RWPE2 (cell line): ENCODE measurements around the gene MAB21L3.

Experiments
- ATAC-seq: fragments of 200-7000 bp; cut with Tn5 transposase; 3 replicates; pipeline ENCODE4 v1.9.1; 2021; ENCODE audit warnings: low read depth
- DNase-seq: peaks from one replicate; pipeline ENCODE4 v3.0.0-alpha.2; 2020; ENCODE audit warnings: low spot score
- H3K27ac ChIP-seq: fragments of 450-650 bp; 2 replicates; pipeline ENCODE4 v1.5.1; 2017; ENCODE audit warnings: mild to moderate bottlenecking; ENCODE audit not compliant: poor library complexity, severe bottlenecking
- H3K27me3 ChIP-seq: fragments of 250-450 bp; sonication (Bioruptor Pico); 2 replicates; pipeline ENCODE4 v1.5.1; 2021; ENCODE audit warnings: mild to moderate bottlenecking, moderate library complexity; ENCODE audit not compliant: insufficient read depth, poor library complexity, severe bottlenecking
- H3K36me3 ChIP-seq: fragments of 250-450 bp; sonication (Bioruptor Pico); 2 replicates; pipeline ENCODE4 v1.5.1; 2020; ENCODE audit warnings: low read depth, mild to moderate bottlenecking, moderate library complexity
- H3K4me1 ChIP-seq: fragments of 250-450 bp; sonication (Bioruptor Pico); 2 replicates; pipeline ENCODE4 v1.5.1; 2021; ENCODE audit warnings: mild to moderate bottlenecking, moderate library complexity; ENCODE audit not compliant: insufficient read depth, poor library complexity, severe bottlenecking
- H3K4me3 ChIP-seq: fragments of 250-450 bp; sonication (Bioruptor Pico); 2 replicates; pipeline ENCODE4 v1.5.1; 2021; ENCODE audit warnings: mild to moderate bottlenecking, moderate library complexity; ENCODE audit not compliant: severe bottlenecking
- H3K9me3 ChIP-seq: fragments of 250-450 bp; sonication (Bioruptor Pico); 2 replicates; pipeline ENCODE4 v1.5.1; 2021; ENCODE audit warnings: mild to moderate bottlenecking, moderate library complexity; ENCODE audit not compliant: severe bottlenecking
- CTCF ChIP-seq: fragments of 450-650 bp; IDR thresholded peaks from one replicate; pipeline ENCODE4 v1.5.1; 2017; ENCODE audit warnings: mild to moderate bottlenecking, moderate library complexity; ENCODE audit not compliant: poor library complexity, severe bottlenecking

MAB21L3 gene

GRCh38 chr1:116172666-116173065 is 61.5 kb downstream of the MAB21L3 start:
- TF ChIP-seq CTCF = no peak
- Histone ChIP-seq H3K9me3 (no peaks in the 10 kb centered on the region), H3K27ac (no peak overlapping the region), H3K36me3 (no peaks in the 10 kb centered on the region), H3K4me3 (no peak overlapping the region), H3K27me3 (no peaks in the 10 kb centered on the region), H3K4me1 (no peaks in the 10 kb centered on the region)
- DNase-seq (no peak), ATAC-seq (no peak)

- no peak for DNase-seq
- H3K4me1 ChIP-seq = no peaks in the 10 kb centered on the region
Observed at GRCh38 chr1:116175611-116176010, 64.4 kb downstream of the MAB21L3 start.

GRCh38 chr1:116176306-116176789 is 65.1 kb downstream of the MAB21L3 start:
- H3K27ac ChIP-seq = no peak overlapping the region
- TF ChIP-seq CTCF = no peak
- no peaks in the 10 kb centered on the region for H3K4me1 ChIP-seq

More at GRCh38 chr1:116175611-116176010, 64.4 kb downstream of the MAB21L3 start:
- TF ChIP-seq CTCF = no peak
- Histone ChIP-seq H3K27me3 (no peaks in the 10 kb centered on the region), H3K27ac (no peak overlapping the region), H3K9me3 (no peaks in the 10 kb centered on the region), H3K36me3 (no peaks in the 10 kb centered on the region), H3K4me3 (no peak overlapping the region)
- ATAC-seq = no peak

GRCh38 chr1:116177861-116178260 is 66.7 kb downstream of the MAB21L3 start:
- H3K4me1 ChIP-seq = no peaks in the 10 kb centered on the region
- TF ChIP-seq CTCF = no peak

More at GRCh38 chr1:116176306-116176789, 65.1 kb downstream of the MAB21L3 start:
- ATAC-seq (no peak), DNase-seq (no peak)
- Histone ChIP-seq H3K9me3 (no peaks in the 10 kb centered on the region), H3K4me3 (no peak overlapping the region), H3K36me3 (no peaks in the 10 kb centered on the region), H3K27me3 (no peaks in the 10 kb centered on the region)

GRCh38 chr1:116178837-116179236 is 67.6 kb downstream of the MAB21L3 start:
- no peak for TF ChIP-seq CTCF
- Histone ChIP-seq H3K27ac (no peak overlapping the region), H3K36me3 (no peaks in the 10 kb centered on the region), H3K4me1 (no peaks in the 10 kb centered on the region), H3K27me3 (no peaks in the 10 kb centered on the region), H3K4me3 (no peak overlapping the region), H3K9me3 (no peaks in the 10 kb centered on the region)
- ATAC-seq = no peak
- no peak for DNase-seq

More at GRCh38 chr1:116177861-116178260, 66.7 kb downstream of the MAB21L3 start:
- DNase-seq = no peak
- ATAC-seq = no peak
- H3K9me3 ChIP-seq = no peaks in the 10 kb centered on the region
- no peak overlapping the region for H3K4me3 ChIP-seq
- no peaks in the 10 kb centered on the region for H3K27me3 ChIP-seq
- no peaks in the 10 kb centered on the region for H3K36me3 ChIP-seq
- no peak overlapping the region for H3K27ac ChIP-seq
